ENCODE measurements around the gene UBE2I.
"Not testable (repeated sequence)": the region's sequence is repeated elsewhere in the genome, so short reads cannot be mapped to it uniquely, and the experiment has no call there.

Gene UBE2I

GRCh38 chr16:1293921-1294656 is 15.3 kb upstream of the UBE2I start:
- DNase-seq (ENCODE audit: low read depth) = no peak

DNA sequence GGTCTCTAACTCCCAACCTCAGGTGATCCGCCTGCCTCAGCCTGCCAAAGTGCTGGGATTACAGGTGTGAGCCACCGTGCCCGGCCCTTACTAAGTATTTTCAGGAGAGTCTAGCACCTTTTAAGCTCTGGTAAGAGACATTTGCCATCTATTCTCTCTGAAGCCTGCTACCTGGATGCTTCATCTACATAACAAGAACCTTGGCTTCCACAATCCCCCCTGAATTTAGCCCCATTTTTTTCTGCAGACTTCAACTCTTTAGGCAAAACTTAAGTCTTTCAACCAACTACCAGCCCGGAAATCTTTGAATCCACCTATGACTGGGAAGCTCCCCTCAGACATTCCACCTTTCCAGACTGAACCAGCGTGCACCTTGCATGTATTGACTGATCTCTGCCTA is 14.0 kb upstream of the UBE2I start:
- no peak for DNase-seq (ENCODE audit: low read depth)

GRCh38 chr16:1296688-1297017 is 12.8 kb upstream of the UBE2I start:
- DNase-seq (ENCODE audit: low read depth) = not testable (repeated sequence)

GRCh38 chr16:1297018-1297696 is 12.3 kb upstream of the UBE2I start:
- no peak for DNase-seq (ENCODE audit: low read depth)

DNA sequence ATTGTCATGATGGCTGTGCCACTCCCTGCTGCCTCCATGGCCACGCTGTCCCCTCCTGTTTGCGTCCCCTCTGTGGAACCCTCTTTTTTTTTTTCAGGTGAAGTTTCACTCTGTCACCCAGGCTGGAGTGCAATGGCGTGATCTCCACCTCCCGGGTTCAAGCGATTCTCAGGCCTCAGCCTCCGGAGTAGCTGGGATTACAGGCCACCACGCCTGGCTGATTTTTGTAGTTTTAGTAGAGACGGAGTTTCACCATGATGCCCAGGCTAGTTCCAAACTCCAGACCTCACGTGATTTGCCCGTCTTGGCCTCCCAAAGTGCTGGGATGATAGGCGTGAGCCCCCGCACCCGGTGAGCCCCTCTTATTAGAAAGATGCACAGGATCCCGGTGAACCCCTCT is 11.0 kb upstream of the UBE2I start:
- no peak for DNase-seq (ENCODE audit: low read depth)

- no peak for DNase-seq (ENCODE audit: low read depth)
Observed at GRCh38 chr16:1299012-1299867, 10.2 kb upstream of the UBE2I start.

GRCh38 chr16:1299868-1300203 is 9.6 kb upstream of the UBE2I start:
- DNase-seq (ENCODE audit: low read depth) = no peak

DNA sequence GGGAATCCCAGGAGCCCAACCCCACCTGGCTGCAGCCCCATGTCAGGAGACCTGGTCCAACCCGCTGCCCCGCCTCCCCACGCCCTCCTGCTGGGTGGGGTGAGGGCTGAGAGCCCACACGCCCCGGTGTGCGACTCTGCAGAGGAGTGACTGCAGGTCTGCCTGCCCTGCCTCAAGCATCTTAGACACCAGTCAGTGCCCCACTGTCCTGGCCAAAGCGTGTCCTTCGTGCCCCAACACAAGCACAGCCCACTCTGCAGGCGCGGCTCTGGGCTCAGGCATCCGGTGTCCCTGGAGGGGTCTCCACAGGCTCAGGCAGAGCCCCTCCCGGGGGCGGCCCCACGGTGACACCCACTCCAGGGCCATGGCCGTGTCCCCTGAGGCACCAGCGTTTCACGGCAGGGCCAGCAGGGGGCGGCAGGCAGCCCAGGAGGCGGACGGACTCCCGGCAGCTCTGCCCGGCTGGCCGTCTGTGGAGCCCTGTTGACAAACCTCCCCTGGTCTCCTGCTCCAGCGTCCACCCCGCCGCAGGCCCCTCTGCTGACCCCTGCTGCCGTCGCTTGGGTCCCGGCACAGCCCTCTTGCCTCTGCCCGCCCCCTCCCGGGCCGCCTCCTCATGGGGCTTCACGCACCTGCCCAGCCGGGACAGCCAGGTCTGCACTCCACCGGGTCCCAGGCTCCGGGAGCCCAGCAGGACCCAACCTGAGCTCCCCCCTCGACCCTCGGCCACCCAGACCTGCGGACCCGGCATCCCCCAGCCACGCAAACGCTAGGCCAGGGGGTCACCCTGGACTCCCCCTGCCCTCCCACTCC is 8.6 kb upstream of the UBE2I start:
- DNase-seq (ENCODE audit: low read depth) = no peak

DNA sequence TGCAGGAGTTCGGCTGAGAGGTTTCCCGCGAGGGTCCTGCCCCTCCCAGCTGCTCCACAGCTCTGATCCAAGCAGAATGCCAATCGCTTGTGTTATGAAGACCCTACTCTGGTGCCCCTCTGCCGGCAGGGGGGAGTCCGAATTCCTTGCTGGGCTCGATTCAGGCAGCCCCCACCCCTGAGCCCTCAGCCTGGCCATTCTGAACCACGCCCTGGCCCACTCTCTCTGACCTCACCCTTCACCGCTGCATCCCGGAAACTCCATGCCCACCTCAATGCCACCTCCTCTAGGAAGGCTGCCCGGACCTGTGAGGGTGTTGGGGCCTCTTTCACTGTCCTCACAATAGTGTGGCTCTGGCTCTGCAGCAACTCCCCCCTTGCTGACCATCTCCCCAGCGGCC is 7.9 kb upstream of the UBE2I start:
- DNase-seq (ENCODE audit: low read depth) = no peak

GRCh38 chr16:1305823-1306222 is 3.6 kb upstream of the UBE2I start:
- DNase-seq (ENCODE audit: low read depth) = no peak

DNA sequence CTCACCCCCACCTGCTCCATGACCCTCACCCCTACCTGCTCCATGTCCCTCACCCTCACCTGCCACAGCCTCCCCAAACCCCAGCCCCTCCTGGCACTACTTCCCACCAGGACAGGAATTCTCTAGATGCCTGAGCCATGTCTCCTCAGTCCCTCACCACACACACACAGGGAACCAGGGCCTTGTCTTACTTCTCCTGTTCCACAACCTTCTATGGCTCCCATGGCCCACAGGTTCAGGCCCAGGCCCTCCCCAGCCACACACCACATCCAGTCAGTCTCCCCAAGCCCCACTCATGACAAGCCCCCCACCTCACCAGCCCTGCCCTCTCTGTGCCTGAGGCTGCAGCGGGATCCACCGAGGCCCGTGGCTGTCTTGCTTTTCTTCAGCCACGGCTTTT is 3.1 kb upstream of the UBE2I start:
- DNase-seq (ENCODE audit: low read depth) = no peak

GRCh38 chr16:1308036-1308976 is 1.1 kb upstream of the UBE2I start:
- DNase-seq (ENCODE audit: low read depth) = no peak

GRCh38 chr16:1309888-1310831 is 724 bp downstream of the UBE2I start:
- DNase-seq (ENCODE audit: low read depth) = no peak

GRCh38 chr16:1310832-1311200 is 1.4 kb downstream of the UBE2I start:
- DNase-seq (ENCODE audit: low read depth) = no peak

DNA sequence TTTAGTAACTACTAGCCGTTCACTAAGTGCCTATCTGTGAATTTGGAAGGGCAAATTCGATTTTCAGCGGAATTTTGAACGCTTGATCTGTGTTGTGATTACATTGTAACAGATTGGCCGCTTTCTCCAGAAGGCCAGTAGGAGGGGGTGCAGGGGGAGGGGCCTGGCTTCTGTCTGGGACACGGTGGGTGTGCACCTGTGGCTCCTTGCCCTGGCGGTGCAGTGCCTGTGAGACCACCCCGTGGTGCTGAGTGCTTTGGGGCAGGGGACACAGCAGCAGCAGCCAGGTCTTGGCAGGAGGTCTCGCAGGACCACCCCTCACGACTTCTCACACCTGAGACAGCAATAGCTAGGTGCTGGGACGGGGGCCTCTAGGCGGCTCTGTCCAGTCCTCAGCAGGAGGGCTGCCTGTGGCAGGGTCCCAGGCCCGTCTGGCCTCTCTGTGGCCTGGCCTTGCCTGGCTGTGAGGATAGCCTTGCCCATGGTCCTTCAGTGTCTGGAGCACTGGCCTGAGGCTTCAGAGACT is 1.8 kb downstream of the UBE2I start:
- DNase-seq (ENCODE audit: low read depth) = no peak

- no peak for DNase-seq (ENCODE audit: low read depth)
Observed at GRCh38 chr16:1311738-1312466, 2.5 kb downstream of the UBE2I start.

- no peak for DNase-seq (ENCODE audit: low read depth)
Observed at GRCh38 chr16:1312467-1312816, 3.0 kb downstream of the UBE2I start.

- DNase-seq (ENCODE audit: low read depth) = no peak
Observed at GRCh38 chr16:1312903-1313302, 3.5 kb downstream of the UBE2I start.

GRCh38 chr16:1313721-1314369 is 4.4 kb downstream of the UBE2I start:
- DNase-seq (ENCODE audit: low read depth) = no peak
